ENCODE results near the gene MAD1L1.

Gene MAD1L1

GRCh38 chr7:1851721-1852516, 380.8 kb downstream of the MAD1L1 start:
- Histone ChIP-seq H3K4me3 (ENCODE audit: low read depth, low read length) (no peak overlapping the region), H3K27ac (ENCODE audit: extremely low read depth, low read depth, low read length) (no peak overlapping the region), H3K9me3 (ENCODE audit: control insufficient read depth, insufficient read depth, low read depth, low read length) (no peaks in the 10 kb centered on the region), H3K4me1 (ENCODE audit: control insufficient read depth, insufficient read depth, low read length) (no peaks in the 10 kb centered on the region), H3K36me3 (ENCODE audit: control insufficient read depth in 2 of 2, insufficient read depth in 1 of 2, low read length in 2 of 2) (no peaks in the 10 kb centered on the region)
- CTCF ChIA-PET, result no interaction called here
- POLR2A ChIA-PET, result no interaction called here
- no peak for TF ChIP-seq GLIS2 (tag by site-specific recombination; IDR thresholded peaks at IDR 0.05)
- no peak for TF ChIP-seq ZNF558 (tag by site-specific recombination; IDR thresholded peaks at IDR 0.05)
- TF ChIP-seq ZNF175 (tag by site-specific recombination; IDR thresholded peaks at IDR 0.05), result no peak

- TF ChIP-seq KLF8 (tag by site-specific recombination; IDR thresholded peaks at IDR 0.05) (no peak), REST (tag by site-specific recombination; IDR thresholded peaks at IDR 0.05) (no peak)
- Histone ChIP-seq H3K36me3 (ENCODE audit: control insufficient read depth in 2 of 2, insufficient read depth in 1 of 2, low read length in 2 of 2) (no peaks in the 10 kb centered on the region), H3K4me3 (ENCODE audit: low read depth, low read length) (no peak overlapping the region), H3K27ac (ENCODE audit: extremely low read depth, low read depth, low read length) (no peak overlapping the region), H3K9me3 (ENCODE audit: control insufficient read depth, insufficient read depth, low read depth, low read length) (no peaks in the 10 kb centered on the region), H3K4me1 (ENCODE audit: control insufficient read depth, insufficient read depth, low read length) (no peaks in the 10 kb centered on the region)
- POLR2A ChIA-PET, result no interaction called here
- CTCF ChIA-PET, result no interaction called here
Measured at GRCh38 chr7:1850976-1851571, 381.7 kb downstream of the MAD1L1 start.

- Histone ChIP-seq H3K27ac (ENCODE audit: extremely low read depth, low read depth, low read length) (no peak overlapping the region), H3K36me3 (ENCODE audit: control insufficient read depth in 2 of 2, insufficient read depth in 1 of 2, low read length in 2 of 2) (no peaks in the 10 kb centered on the region), H3K4me3 (ENCODE audit: low read depth, low read length) (no peak overlapping the region), H3K9me3 (ENCODE audit: control insufficient read depth, insufficient read depth, low read depth, low read length) (no peaks in the 10 kb centered on the region), H3K4me1 (ENCODE audit: control insufficient read depth, insufficient read depth, low read length) (no peaks in the 10 kb centered on the region)
- ChIA-PET POLR2A (no interaction called here), CTCF (no interaction called here)
- TF ChIP-seq ZNF274 (IDR thresholded peaks at IDR 0.05; ENCODE audit: low read length), result no peak
- TF ChIP-seq ZNF274 (tag by site-specific recombination; IDR thresholded peaks at IDR 0.05; ENCODE audit: borderline replicate concordance), result no peak
- TF ChIP-seq ZNF423 (tag by site-specific recombination; IDR thresholded peaks at IDR 0.05), result no peak
- no peak for TF ChIP-seq ZNF677 (tag by site-specific recombination; IDR thresholded peaks at IDR 0.05)
- TF ChIP-seq MZF1 (tag by site-specific recombination; IDR thresholded peaks at IDR 0.05; ENCODE audit: borderline replicate concordance), result no peak
- no peak for TF ChIP-seq SETDB1 (IDR thresholded peaks at IDR 0.05; ENCODE audit: insufficient read length, low read length)
- no peak for TF ChIP-seq ZNF354C (tag by site-specific recombination; IDR thresholded peaks at IDR 0.05; ENCODE audit: borderline replicate concordance, low read depth)
- no peak for TF ChIP-seq ZNF302 (tag by site-specific recombination; IDR thresholded peaks at IDR 0.05; ENCODE audit: low read depth)
- no peak for TF ChIP-seq ZBTB21 (tag by site-specific recombination; IDR thresholded peaks at IDR 0.05)
- TF ChIP-seq ZNF785 (tag by site-specific recombination; IDR thresholded peaks at IDR 0.05), result no peak
- TF ChIP-seq ZNF175 (tag by site-specific recombination; IDR thresholded peaks at IDR 0.05), result no peak
- no peak for TF ChIP-seq ZNF639 (tag by site-specific recombination; IDR thresholded peaks at IDR 0.05)
- no peak for TF ChIP-seq ZBTB17 (tag by site-specific recombination; IDR thresholded peaks at IDR 0.05)
- TF ChIP-seq ZNF610 (tag by site-specific recombination; IDR thresholded peaks at IDR 0.05; ENCODE audit: borderline replicate concordance), result no peak
- TF ChIP-seq ZNF266 (tag by site-specific recombination; IDR thresholded peaks at IDR 0.05; ENCODE audit: low read depth), result no peak
- no peak for TF ChIP-seq KLF10 (tag by site-specific recombination; IDR thresholded peaks at IDR 0.05)
Measured at GRCh38 chr7:1850111-1850975, 382.4 kb downstream of the MAD1L1 start.

Measured in HEK293 (cell line).